Hepatocyte (in vitro differentiated cells): ENCODE results near the gene STX8.

Experiments
- CTCF ChIP-seq: fragments of 200-600 bp; sonication (generic); IDR thresholded peaks from 2 replicates; pipeline ENCODE4 v1.5.1; 2016; ENCODE audit warnings: antibody characterized with exemption, mild to moderate bottlenecking; ENCODE audit not compliant: poor library complexity
- EZH2 ChIP-seq: fragments of 200-600 bp; sonication (generic); IDR thresholded peaks from 2 replicates; pipeline ENCODE4 v1.6.1; 2016; ENCODE audit warnings: antibody characterized with exemption, mild to moderate bottlenecking, borderline replicate concordance

DNA sequence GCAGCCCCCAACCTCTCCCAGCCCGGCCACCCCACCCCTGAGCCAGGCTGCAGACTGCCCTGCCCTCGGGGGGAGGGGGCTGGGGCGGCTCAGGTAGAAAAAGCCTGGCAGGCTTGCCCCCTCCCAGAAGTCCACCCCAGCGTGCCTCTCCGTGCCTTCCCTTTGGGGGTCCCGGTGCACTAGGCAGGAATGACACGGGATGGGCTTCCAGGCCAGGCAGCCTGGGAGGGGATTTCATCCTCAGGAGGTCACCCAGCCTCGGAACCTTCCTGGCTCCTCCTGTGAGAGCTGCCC, 369.3 kb downstream of the STX8 start:
- TF ChIP-seq EZH2 (no peak), CTCF (no peak)
